Measurements from ENCODE around the gene ABHD4. TPM values are rescaled to one million over a fixed set of nuclear protein-coding genes. Genes with fewer than 3 reads are reported as not detected.

Gene ABHD4
- total and polyA plus RNA-seq, 4 donors: 18.7 to 75.1 (median 47.9) TPM

- Histone ChIP-seq H3K4me1 (ENCODE audit: control insufficient read depth, insufficient read depth, low read length) (peaks cover 17% of the 10 kb centered on the region), H3K4me3 (ENCODE audit: low read depth, low read length) (no peak overlapping the region), H3K36me3 (ENCODE audit: control insufficient read depth, insufficient read depth, low read length) (no peaks in the 10 kb centered on the region), H3K27me3 (ENCODE audit: control insufficient read depth, insufficient read depth, low read length) (no peaks in the 10 kb centered on the region), H3K9me3 (ENCODE audit: control insufficient read depth, insufficient read depth, low read length) (no peaks in the 10 kb centered on the region), H3K27ac (ENCODE audit: low read depth, low read length) (no peak overlapping the region)
- WGBS (ENCODE audit: insufficient coverage): 93% methylated on average over 14 of the region's 15 CpGs
- no peak for DNase-seq (ENCODE audit: low read depth in 4 of 6, low spot score in 6 of 6)
Observed at GRCh38 chr14:22554498-22555383, 43.4 kb upstream of the ABHD4 start.

GRCh38 chr14:22555384-22556011 is 42.6 kb upstream of the ABHD4 start:
- no peak overlapping the region for H3K27ac ChIP-seq (ENCODE audit: low read depth, low read length)
- H3K4me1 ChIP-seq (ENCODE audit: control insufficient read depth, insufficient read depth, low read length): peaks cover 17% of the 10 kb centered on the region
- H3K27me3 ChIP-seq (ENCODE audit: control insufficient read depth, insufficient read depth, low read length): no peaks in the 10 kb centered on the region
- H3K9me3 ChIP-seq (ENCODE audit: control insufficient read depth, insufficient read depth, low read length): no peaks in the 10 kb centered on the region
- DNase-seq (ENCODE audit: low read depth in 4 of 6, low spot score in 6 of 6): no peak
- 73% methylated on average over 2 of the region's 4 CpGs for WGBS (ENCODE audit: insufficient coverage)
- no peaks in the 10 kb centered on the region for H3K36me3 ChIP-seq (ENCODE audit: control insufficient read depth, insufficient read depth, low read length)
- no peak overlapping the region for H3K4me3 ChIP-seq (ENCODE audit: low read depth, low read length)

DNA sequence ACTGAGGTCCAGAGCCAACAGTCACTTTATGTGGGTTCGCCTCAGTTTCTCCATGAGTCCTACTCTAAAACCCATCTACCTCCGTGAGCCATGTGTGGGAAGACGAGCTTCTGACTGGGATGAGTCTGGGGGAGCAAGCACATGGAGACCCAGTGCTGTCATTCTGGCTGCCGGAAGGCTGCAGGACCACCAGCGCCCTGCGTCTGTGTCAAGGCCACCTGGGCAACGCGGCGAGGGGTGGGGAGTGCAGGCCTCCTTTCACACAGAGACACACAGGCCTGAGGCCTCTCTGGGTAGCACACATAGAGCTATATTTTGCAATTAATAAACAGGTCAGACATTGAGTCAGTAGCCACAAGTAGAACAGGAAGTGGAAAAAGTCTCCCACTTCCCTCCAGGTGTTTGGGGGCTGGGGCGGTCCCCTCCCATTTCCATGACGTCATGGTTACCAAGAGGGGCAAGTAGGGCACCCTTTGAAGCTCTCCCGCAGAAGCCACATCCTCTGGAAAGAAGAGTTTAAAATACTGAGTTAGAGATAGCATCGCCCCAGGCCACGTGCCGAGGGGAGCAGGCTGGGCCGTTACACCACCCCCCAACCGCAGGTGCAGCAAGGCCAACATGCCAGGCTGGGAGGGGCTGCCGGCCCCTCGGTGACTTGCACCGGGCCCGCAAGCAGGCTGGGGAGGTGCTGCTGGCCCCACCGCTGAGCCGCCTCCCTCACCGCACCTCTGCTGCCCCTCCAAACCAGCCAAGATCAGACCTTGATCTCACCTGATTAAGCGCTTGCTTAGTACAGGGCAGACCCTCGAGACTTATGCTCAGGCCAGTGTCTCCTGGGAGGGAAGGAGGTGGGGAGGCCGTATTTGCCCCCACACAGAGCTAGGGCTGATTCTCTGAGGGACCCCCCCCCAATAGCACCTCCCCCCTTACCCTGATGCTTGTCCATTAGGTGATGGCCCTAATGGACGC is 41.8 kb upstream of the ABHD4 start:
- Histone ChIP-seq H3K9me3 (ENCODE audit: control insufficient read depth, insufficient read depth, low read length) (no peaks in the 10 kb centered on the region), H3K27me3 (ENCODE audit: control insufficient read depth, insufficient read depth, low read length) (no peaks in the 10 kb centered on the region), H3K4me1 (ENCODE audit: control insufficient read depth, insufficient read depth, low read length) (peaks cover 17% of the 10 kb centered on the region), H3K4me3 (ENCODE audit: low read depth, low read length) (peak overlapping the region; percentile 51), H3K36me3 (ENCODE audit: control insufficient read depth, insufficient read depth, low read length) (no peaks in the 10 kb centered on the region), H3K27ac (ENCODE audit: low read depth, low read length) (no peak overlapping the region)
- DNase-seq (ENCODE audit: low read depth in 4 of 6, low spot score in 6 of 6): no peak
- WGBS (ENCODE audit: insufficient coverage): 81% methylated on average over 18 of the region's 28 CpGs

DNA sequence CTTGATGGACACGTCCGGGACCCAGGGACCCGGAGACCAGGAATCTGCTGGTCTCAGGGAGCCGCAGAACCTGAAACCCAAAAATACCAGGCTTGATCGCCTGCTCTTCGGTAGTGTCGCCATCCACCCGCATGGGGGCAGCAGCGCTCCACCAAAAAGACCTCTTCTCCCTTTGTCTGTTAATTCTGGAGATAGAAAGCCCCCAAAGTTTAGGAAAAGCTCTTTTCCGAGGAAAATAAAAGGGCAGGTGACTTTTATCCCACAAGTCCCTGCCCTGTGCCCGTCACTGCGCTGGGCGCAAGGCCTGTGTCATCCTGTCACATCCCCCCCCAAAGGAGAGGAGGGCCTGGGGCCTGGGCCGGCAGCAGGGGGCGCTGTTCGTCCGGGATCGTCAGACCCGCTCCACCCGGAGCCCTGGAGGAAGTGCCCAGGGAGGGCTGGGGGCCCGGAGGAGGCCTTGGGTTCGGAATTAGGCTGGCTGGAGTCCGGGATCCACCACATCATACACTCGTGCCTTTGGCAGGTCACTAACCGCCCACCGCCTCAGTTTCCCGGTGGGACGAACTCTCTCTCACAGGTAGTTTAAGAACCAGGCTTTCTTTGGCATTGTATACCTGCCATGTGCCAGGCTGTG is 41.0 kb upstream of the ABHD4 start:
- Histone ChIP-seq H3K4me3 (ENCODE audit: low read depth, low read length) (peak overlapping the region; percentile 51), H3K4me1 (ENCODE audit: control insufficient read depth, insufficient read depth, low read length) (peaks cover 13% of the 10 kb centered on the region), H3K36me3 (ENCODE audit: control insufficient read depth, insufficient read depth, low read length) (no peaks in the 10 kb centered on the region), H3K9me3 (ENCODE audit: control insufficient read depth, insufficient read depth, low read length) (no peaks in the 10 kb centered on the region), H3K27ac (ENCODE audit: low read depth, low read length) (no peak overlapping the region), H3K27me3 (ENCODE audit: control insufficient read depth, insufficient read depth, low read length) (no peaks in the 10 kb centered on the region)
- WGBS (ENCODE audit: insufficient coverage): 8% methylated on average over 28 of the region's 28 CpGs
- peak; percentile 35 to 94 (median 62) for DNase-seq (ENCODE audit: low read depth in 4 of 6, low spot score in 6 of 6)

DNA sequence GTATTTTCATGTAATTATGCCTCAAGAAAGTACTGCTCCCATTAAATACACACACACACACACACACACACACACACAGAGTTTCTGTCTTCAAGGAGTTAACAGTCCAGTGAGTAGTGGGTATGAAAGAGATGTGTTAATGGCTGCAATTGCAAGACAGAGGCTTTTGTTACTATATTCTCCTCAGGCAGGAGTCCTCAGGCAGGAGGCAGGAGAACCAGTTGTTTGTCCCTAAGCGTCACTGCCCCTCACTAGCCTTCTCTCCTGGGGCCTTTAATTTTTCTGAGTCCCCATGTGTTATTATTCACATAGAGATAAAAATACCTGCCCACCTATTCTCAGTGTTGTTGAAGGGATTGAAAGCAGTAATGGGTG is 40.3 kb upstream of the ABHD4 start:
- no peaks in the 10 kb centered on the region for H3K36me3 ChIP-seq (ENCODE audit: control insufficient read depth, insufficient read depth, low read length)
- H3K9me3 ChIP-seq (ENCODE audit: control insufficient read depth, insufficient read depth, low read length): no peaks in the 10 kb centered on the region
- no peak overlapping the region for H3K27ac ChIP-seq (ENCODE audit: low read depth, low read length)
- DNase-seq (ENCODE audit: low read depth in 4 of 6, low spot score in 6 of 6): no peak
- no CpG with 5 or more reads among the region's 1 CpG for WGBS (ENCODE audit: insufficient coverage)
- H3K27me3 ChIP-seq (ENCODE audit: control insufficient read depth, insufficient read depth, low read length): no peaks in the 10 kb centered on the region
- no peak overlapping the region for H3K4me3 ChIP-seq (ENCODE audit: low read depth, low read length)
- H3K4me1 ChIP-seq (ENCODE audit: control insufficient read depth, insufficient read depth, low read length): peaks cover 13% of the 10 kb centered on the region

DNA sequence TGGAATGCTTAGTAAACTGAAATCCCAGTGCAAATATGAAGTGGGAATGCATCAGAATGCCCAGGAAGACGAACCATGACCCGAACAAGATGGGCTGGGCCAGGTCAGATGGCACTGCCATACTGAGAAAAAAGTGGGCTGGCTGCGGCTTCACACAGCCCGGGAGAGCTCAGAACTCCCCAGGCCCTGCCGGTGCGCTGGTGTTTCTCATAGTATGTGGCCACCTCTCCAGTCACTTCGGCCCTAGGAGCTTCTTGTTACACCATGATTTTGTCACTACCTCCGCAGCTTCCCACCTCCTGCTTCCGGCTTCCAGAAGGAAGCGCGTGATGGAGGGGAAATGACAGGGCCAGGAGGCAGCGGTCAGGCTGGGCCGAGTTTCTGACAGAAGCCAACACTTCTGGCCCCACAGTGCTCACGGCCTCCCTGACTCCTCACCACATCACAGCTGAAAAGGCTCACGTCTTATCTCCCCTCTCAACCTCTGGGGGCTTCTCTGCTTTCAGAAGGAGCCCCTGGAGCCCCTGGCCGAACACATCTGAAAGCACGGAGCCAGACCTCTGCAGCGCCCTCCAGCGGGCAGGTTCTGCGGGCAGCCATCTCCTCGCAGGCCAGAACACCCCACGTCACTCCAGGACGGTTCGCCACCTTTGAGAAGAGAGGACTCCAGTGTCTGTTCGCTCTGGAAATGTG is 39.7 kb upstream of the ABHD4 start:
- Histone ChIP-seq H3K4me3 (ENCODE audit: low read depth, low read length) (no peak overlapping the region), H3K27me3 (ENCODE audit: control insufficient read depth, insufficient read depth, low read length) (no peaks in the 10 kb centered on the region), H3K36me3 (ENCODE audit: control insufficient read depth, insufficient read depth, low read length) (peaks cover 3% of the 10 kb centered on the region), H3K27ac (ENCODE audit: low read depth, low read length) (no peak overlapping the region), H3K9me3 (ENCODE audit: control insufficient read depth, insufficient read depth, low read length) (no peaks in the 10 kb centered on the region), H3K4me1 (ENCODE audit: control insufficient read depth, insufficient read depth, low read length) (peaks cover 13% of the 10 kb centered on the region)
- WGBS (ENCODE audit: insufficient coverage): 75% methylated on average over 22 of the region's 25 CpGs
- no peak for DNase-seq (ENCODE audit: low read depth in 4 of 6, low spot score in 6 of 6)

DNA sequence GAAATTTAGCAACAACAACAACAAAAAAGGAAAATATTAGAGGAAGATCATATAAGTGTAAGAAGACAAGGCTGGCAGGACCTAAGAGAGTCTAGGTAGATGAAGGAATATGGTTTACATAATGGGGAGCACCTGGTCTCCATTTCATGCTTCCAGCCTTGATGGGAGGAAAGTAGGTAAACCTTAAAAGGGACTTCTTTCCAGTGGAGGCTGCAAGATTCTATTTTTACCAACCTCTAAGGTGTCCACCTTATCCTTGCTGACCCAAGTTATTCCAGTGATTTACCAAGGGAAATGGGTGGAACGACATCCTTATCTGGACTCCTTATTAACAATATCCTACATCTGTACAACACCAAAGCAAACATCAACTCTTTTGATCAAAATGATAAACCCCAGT is 39.1 kb upstream of the ABHD4 start:
- H3K27me3 ChIP-seq (ENCODE audit: control insufficient read depth, insufficient read depth, low read length): no peaks in the 10 kb centered on the region
- no peak overlapping the region for H3K27ac ChIP-seq (ENCODE audit: low read depth, low read length)
- no peak overlapping the region for H3K4me3 ChIP-seq (ENCODE audit: low read depth, low read length)
- DNase-seq (ENCODE audit: low read depth in 4 of 6, low spot score in 6 of 6): no peak
- H3K36me3 ChIP-seq (ENCODE audit: control insufficient read depth, insufficient read depth, low read length): peaks cover 3% of the 10 kb centered on the region
- WGBS (ENCODE audit: insufficient coverage): 100% methylated on average over 1 of the region's 1 CpG
- peaks cover 13% of the 10 kb centered on the region for H3K4me1 ChIP-seq (ENCODE audit: control insufficient read depth, insufficient read depth, low read length)
- H3K9me3 ChIP-seq (ENCODE audit: control insufficient read depth, insufficient read depth, low read length): no peaks in the 10 kb centered on the region

- DNase-seq (ENCODE audit: low read depth in 4 of 6, low spot score in 6 of 6): peak in 1 of 6 donors; percentile 38
- Histone ChIP-seq H3K27ac (ENCODE audit: low read depth, low read length) (no peak overlapping the region), H3K4me1 (ENCODE audit: control insufficient read depth, insufficient read depth, low read length) (peaks cover 13% of the 10 kb centered on the region), H3K36me3 (ENCODE audit: control insufficient read depth, insufficient read depth, low read length) (peaks cover 3% of the 10 kb centered on the region), H3K27me3 (ENCODE audit: control insufficient read depth, insufficient read depth, low read length) (no peaks in the 10 kb centered on the region), H3K4me3 (ENCODE audit: low read depth, low read length) (no peak overlapping the region), H3K9me3 (ENCODE audit: control insufficient read depth, insufficient read depth, low read length) (no peaks in the 10 kb centered on the region)
- 76% methylated on average over 9 of the region's 13 CpGs for WGBS (ENCODE audit: insufficient coverage)
Observed at GRCh38 chr14:22560662-22561365, 37.3 kb upstream of the ABHD4 start.
